ENCODE data around the gene TIMP2.
"Not testable (repeated sequence)": the region's sequence is repeated elsewhere in the genome, so short reads cannot be mapped to it uniquely, and the experiment has no call there.

The TIMP2 gene

GRCh38 chr17:78933025-78933958 lies 8.1 kb upstream of the TIMP2 start:
- DNase-seq (ENCODE audit: low spot score): no peak

DNA sequence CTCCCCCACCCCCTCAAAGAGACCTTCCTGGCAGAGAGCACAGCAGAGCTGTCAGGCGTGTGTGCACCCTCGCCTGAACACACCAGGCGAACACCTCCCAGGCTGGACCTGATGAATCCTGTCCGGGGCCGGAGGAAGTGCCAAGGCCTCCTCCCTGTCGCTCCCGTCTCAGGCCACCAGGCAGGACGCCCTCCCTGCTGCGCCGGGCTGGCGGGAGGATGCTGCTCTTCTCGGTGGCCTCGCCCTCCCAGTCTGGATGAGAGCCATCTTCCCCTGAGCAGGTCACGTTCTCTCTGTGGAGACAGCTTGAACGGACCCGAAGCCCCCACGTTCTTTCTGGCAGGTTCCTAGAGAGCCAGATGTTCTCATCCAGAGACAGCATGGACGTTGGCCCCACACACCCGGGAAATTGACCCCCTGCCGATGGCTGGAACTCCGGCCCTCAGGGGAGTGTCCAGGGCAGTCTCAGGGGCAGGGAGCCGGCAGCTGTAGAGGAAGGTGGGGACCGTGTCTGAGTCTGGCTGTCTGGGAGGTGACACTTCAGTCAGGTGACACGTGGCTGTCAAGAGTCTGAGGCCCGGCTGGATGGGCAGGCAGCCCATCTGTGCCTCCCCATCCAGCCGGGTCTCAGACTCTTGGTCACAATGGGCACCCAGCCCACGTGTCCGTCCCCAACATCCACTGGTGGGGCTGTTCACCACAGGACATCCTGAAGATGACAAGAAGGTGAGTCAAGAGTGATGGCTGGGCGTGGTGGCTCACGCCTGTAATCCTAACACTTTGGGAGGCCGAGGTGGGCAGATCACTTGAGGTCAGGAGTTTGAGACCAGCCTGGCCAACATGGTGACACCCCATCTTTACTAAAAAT lies 5.0 kb upstream of the TIMP2 start:
- no peak for DNase-seq (ENCODE audit: low spot score)

- DNase-seq (ENCODE audit: low spot score): no peak
These were observed 722 bp upstream of the TIMP2 start for GRCh38 chr17:78925662-78926555.

DNA sequence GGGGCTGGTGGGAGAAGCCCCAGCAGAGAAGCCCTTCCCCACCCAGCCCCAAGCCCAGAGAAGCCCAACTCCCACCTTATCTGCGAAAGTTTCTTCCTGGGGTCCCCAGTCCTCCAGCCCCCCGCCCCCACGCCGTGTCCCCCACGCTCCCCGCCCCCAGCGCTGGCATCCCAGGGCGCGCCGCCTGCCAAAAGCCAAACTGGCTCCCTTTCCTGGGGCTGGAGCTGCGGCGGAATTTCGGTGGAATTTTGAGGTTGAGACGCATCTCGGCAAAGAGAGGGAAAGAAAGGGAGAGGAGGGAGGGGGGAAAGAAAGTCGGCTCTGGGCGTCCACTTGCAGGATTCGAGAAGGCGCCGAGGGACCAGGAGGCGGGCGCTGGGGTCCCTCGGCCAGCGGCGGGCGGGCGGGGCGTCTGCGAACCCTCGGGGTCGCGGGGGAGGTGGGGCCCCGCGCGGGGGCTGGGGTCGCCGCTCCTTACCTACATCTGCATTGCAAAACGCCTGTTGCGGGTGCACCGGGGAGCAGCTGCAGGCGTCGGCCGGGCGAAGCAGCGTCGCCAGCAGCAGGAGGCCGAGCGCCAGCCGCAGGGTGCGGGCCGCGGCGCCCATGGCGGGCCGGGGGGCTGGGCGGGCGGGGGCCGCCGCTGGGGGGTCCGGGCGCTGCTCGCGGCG lies 571 bp downstream of the TIMP2 start:
- DNase-seq (ENCODE audit: low spot score): no peak

- DNase-seq (ENCODE audit: low spot score): no peak
These were observed 1.3 kb downstream of the TIMP2 start for GRCh38 chr17:78923660-78924453.

DNA sequence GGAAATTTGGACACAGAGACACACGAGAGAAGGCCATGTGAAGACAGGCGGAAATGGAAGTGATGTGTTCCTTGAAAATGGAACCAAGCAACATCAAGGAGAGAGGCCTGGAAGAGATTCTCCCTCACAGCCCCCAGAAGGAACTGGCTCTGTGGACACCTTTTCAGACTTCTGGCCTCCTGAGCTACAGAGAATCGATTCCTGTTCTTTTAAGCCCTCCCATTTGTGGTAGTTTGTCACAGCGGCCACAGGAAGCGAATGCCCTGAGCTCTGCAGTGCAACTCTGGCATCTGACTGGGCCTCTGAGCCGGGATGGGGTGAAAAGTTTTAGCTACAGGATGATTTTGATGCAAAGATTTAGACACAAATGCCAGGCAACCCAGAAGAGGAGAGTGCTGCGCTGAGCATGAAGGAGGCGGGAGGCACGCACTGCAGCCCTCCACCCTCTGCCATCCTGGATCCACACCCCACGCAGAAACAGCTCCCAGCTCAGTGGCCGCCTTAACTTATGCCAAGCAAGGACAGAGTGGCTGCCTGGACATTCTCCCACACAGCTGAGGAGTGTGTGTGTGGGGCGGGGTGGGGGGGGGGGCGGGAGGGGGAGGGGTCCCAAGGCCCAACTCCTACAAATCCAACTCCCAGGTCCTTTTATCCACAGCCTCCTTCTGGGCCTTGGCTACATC lies 2.2 kb downstream of the TIMP2 start:
- DNase-seq (ENCODE audit: low spot score): no peak

- peak; percentile 83 for DNase-seq (ENCODE audit: low spot score)
These were observed 3.7 kb downstream of the TIMP2 start for GRCh38 chr17:78921437-78921971.

DNA sequence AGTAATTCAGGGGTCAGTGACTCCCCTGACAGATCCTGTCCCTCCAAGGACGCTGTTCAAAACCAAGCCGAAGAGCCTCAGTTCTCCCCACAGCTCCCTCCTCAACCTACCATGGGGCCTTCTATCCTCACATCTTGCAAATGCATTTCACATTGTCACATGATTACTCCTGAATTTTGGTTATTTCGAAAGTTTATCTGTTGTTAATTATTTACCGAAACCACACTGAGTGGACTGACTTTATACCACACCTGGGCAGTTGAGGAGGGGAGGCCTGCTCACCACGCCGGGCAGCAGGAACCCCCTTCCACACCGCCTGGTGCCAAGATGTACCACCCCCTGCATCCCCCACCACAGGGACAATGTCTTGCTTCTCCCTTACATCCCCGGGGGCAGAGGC lies 4.7 kb downstream of the TIMP2 start:
- DNase-seq (ENCODE audit: low spot score): no peak

GRCh38 chr17:78919861-78920450 lies 5.2 kb downstream of the TIMP2 start:
- DNase-seq (ENCODE audit: low spot score): no peak

DNA sequence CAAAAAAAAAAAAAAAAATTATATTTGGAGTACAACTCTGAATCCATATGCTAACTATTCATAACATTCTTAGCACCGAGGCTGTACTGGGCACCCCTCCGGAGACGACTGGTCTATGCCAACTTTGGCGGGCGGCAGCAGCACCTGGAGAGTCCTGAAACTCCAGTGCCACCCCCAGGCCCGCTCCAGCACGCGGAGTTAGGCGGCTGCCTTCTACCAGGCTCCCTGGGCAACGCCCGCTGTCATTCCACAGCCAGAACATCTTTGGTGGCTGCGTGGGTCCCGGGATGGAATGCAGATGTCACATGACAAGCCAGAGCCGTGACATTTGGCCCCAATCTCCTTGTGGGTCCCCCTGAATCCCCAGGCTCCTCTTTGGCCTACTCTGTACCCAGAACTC lies 6.2 kb downstream of the TIMP2 start:
- no peak for DNase-seq (ENCODE audit: low spot score)

DNA sequence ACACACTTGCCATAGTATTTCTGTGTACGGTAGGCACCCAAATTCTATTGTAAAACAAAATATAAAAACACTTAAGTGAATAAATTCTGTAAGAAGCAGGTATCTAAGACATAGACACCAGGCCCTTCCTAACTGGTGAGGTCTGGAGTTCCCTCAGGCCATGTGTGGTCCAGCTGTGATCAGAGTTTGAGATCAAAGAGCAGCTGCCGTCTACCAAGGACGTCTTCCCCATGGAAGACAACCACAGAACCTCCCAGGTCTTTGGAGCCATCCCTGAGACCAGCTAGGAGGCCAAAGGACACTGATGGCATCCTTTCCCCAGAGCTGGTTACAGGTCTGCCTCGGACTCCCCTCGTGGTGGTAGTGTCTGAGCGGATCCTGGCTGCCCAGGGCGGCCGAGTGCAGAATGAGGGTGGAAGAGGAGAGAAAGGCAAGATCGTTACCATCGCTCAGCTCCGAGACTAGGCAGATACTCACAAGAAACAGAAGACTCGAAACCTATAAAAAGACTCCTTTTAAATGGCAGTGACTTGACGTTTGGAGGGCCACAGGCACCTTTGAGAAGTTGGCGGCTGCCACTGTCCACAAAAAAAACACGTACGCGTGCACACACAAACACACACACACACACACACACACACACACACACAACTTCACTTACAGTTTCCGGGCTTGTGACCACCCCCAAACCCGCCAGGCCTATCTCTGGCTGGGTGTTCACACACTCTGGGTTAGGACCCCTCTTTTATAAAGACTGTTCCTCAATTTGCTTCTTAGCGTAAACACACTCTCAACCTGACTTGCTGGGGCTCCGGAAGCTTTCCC lies 7.5 kb downstream of the TIMP2 start:
- DNase-seq (ENCODE audit: low spot score): no peak

DNA sequence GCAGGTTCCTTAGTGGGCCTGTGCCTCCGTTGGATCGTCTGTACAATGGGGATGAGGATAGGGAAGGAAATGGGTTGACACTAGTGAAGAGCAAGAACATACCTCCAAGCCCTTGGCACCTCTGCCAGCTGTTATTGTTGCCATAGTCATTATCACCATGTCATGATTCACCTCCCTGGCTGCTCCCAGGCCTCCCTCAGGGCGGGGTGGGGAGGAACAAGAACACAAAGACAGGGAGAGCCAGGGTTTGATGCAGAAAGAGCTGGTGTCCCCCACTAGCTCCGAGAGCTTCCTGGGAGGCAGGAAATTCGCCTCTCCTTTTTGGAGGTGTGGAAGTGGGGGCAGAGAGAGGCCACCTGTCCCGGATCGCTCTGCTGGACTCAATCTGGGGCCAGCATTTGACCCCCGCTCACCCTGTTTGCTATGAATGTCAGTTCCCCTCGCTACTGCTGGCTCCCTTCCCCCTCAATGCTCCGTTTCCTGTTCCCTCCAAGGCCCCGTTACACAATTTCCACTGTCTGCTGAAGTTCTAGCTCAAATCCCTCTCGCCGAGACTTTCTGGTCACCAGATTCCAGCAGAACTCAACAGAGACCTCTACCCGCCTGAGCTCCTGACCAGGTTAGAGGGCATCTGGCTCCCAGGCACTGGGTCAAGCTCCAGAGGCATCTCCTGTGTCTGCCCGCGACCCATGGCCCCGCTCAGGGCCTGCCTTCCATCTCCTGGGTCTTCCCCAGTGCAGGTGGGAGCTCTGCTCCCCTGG lies 9.1 kb downstream of the TIMP2 start:
- DNase-seq (ENCODE audit: low spot score): no peak

DNA sequence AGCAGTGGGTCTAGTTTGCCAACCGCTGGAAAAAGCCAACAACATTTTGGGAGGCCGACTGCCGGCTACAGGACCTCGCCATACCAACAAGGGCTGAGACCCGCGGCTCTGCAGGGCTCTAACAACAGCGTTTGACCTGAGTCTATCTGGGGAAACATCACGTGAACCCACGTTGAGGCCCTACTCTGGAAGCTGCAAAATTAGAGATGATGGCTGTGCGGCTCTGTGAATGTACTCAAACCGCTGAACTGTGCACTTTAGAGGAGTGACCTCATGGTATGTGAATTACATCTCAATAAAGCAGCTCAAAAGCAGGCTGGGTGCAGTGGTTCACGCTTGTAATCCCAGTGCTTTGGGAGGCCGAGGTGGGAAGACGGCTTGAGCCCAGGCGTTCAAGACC lies 12.1 kb downstream of the TIMP2 start:
- no peak for DNase-seq (ENCODE audit: low spot score)

- no peak for DNase-seq (ENCODE audit: low spot score)
These were observed 13.1 kb downstream of the TIMP2 start for GRCh38 chr17:78912082-78912481.

DNA sequence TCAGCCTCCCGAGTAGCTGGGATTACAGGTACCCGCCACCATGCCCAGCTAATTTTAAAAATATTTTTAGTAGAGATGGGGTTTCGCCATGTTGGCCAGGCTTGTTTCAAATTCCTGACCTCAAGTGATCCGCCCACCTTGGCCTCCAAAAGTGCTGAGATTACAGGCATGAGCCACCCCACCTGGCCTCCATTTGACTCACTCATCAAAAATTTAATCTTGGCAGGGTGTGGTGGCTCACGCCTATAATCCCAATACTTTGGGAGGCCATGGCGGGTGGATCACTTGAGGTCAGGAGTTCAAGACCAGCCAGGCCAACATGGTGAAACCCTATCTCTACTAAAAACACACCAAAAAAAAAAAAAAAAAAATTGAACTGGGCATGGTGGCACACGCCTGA lies 13.6 kb downstream of the TIMP2 start:
- not testable (repeated sequence) for DNase-seq (ENCODE audit: low spot score)

DNA sequence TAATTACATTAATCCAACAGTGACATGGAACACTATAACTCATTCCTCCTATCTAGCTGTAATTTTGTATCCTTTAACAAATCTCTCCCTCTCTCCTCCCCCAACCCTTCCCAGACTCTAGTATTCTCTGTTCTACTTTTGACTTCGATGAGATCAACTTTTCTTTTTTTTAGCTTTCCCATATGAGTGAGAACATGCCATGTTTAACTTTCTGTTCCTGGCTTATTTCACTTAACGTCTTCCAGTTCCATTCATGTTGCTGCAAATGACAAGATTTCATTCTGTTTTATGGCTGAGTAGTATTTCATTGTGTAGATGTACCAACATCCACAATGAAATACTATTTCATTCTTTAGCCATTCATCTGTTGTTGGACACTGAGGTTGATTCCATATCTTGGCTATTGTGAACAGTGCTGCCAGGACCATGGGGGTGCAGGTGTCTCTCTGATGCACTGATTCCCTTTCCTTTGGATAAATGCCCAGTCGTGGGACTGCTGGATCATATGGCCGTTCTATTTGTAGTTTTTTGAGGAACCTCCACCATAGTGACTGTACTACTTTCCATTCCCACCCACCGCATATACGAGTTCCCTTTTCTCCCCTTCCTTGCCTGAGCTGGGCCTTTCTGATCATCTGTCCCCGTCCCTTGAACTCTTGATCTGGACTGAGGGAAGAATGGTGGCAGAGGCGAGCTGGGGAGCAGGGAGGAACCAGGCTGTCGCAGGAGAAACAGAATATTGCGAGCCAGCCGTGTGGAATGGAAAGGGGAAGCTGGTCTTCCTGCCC lies 14.5 kb downstream of the TIMP2 start:
- DNase-seq (ENCODE audit: low spot score): no peak

DNA sequence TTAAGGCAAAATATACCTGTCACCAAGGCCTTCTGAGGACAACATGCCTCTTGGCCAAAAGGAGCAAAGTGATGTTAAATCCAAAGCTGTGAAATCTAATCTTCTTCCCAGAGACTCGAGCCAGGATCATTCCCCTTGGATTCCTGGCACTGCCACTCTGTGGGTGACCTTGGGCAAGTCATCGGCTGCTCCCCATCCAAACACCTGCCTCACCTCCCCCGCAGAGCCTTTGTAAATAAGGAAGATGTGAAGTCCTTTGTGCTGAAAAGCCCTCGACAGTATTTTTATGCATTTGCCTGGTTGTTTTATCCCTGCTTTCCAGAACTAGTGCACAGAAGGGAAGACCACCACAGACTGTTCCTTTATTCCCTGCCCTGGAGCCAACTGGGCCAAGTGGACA lies 16.8 kb downstream of the TIMP2 start:
- DNase-seq (ENCODE audit: low spot score): no peak
